Measurements from ENCODE around the gene FLNB. TPM values are rescaled to one million over a fixed set of nuclear protein-coding genes. Genes with fewer than 3 reads are reported as not detected.

The FLNB gene
- total and polyA plus RNA-seq, 2 of the 4 experiments (the other 2 are of a cell fraction) = 78.0 to 136 TPM

GRCh38 chr3:58011580-58011979, 3.4 kb downstream of the FLNB start:
- no peak overlapping the region for H3K18ac ChIP-seq (ENCODE audit: low read depth, low read length)
- peaks cover 24% of the 10 kb centered on the region for H3K4me1 ChIP-seq (ENCODE audit: control insufficient read depth, insufficient read depth, low read length)
- H3K27me3 ChIP-seq (ENCODE audit: control insufficient read depth, insufficient read depth, low read length) = no peaks in the 10 kb centered on the region
- no peak overlapping the region; the same call in 1 of the 2 replicates for H2BK120ac ChIP-seq (ENCODE audit: low read depth, low read length)
- H4K8ac ChIP-seq (ENCODE audit: low read depth in 2 of 2, low read length in 2 of 2) = no peak overlapping the region
- no peak overlapping the region for H3K9ac ChIP-seq (ENCODE audit: low read depth, low read length)
- POLR2A ChIA-PET (ENCODE audit: unreplicated experiment) = no interaction called here
- peak overlapping the region; percentile 9; the same call in 1 of the 2 replicates for H4K91ac ChIP-seq (ENCODE audit: insufficient read depth, low read depth, low read length)
- H2BK15ac ChIP-seq (ENCODE audit: low read depth, low read length) = no peak overlapping the region
- intact Hi-C loops (cut with micrococcal nuclease) (no loop called here), in situ Hi-C loops (cut with MboI; ENCODE audit: low sequenced_read_pairs) (no loop called here), dilution Hi-C loops (cut with HindIII; ENCODE audit: low sequenced_read_pairs, unreplicated experiment) (no loop called here)
- peak overlapping the region; percentile 79 for H3K23ac ChIP-seq (ENCODE audit: low read depth, low read length)
- WGBS, 2 experiments (ENCODE audit: extremely low coverage in 2 of 2, insufficient read length in 1 of 2) = 100% methylated on average over 1 of the region's 3 CpGs; no CpG with 5 or more reads in 1 of the 2 experiments
- 0 out of 2 replicates have a peak overlapping the region, but pooled peaks have one; percentile 1 for H2BK20ac ChIP-seq (ENCODE audit: low read depth, low read length)
- peaks cover 5% of the 10 kb centered on the region; the same call in 1 of the 2 replicates for H3K36me3 ChIP-seq (ENCODE audit: control insufficient read depth, insufficient read depth, low read length)
- no TSS peak for BruUV-seq (replicated peaks)
- CTCF ChIA-PET = no interaction called here
- H4K20me1 ChIP-seq (ENCODE audit: insufficient read depth, low read length) = peaks cover 79% of the 10 kb centered on the region
- 0 out of 2 replicates have a peak overlapping the region, but pooled peaks have one; percentile 14 for H2AK5ac ChIP-seq (ENCODE audit: low read depth, low read length)
- TF ChIP-seq SMC3 (IDR thresholded peaks at IDR 0.05; ENCODE audit: low read depth, low read length) (no peak), CHD1 (IDR thresholded peaks at IDR 0.05; ENCODE audit: low read depth, low read length) (no peak), BHLHE40 (IDR thresholded peaks at IDR 0.05; ENCODE audit: low read depth, low read length) (no peak), POLR2A (IDR thresholded peaks at IDR 0.05; ENCODE audit: low read depth, low read length) (no peak), RAD21 (IDR thresholded peaks at IDR 0.05; ENCODE audit: low read length) (no peak), MXI1 (IDR thresholded peaks at IDR 0.05; ENCODE audit: borderline replicate concordance, low read depth, low read length) (no peak), FOS (IDR thresholded peaks at IDR 0.05; ENCODE audit: low read depth, low read length) (no peak), RCOR1 (IDR thresholded peaks at IDR 0.05; ENCODE audit: insufficient replicate concordance, low read length) (no peak), NFE2L2 (IDR thresholded peaks at IDR 0.05; ENCODE audit: low read depth, low read length) (no peak), CTCF (conservative IDR thresholded peaks at IDR 0.05; ENCODE audit: low read depth, low read length) (no peak), MAZ (IDR thresholded peaks at IDR 0.05; ENCODE audit: borderline replicate concordance, low read depth, low read length) (no peak), MAFK (IDR thresholded peaks at IDR 0.05; ENCODE audit: low read depth, low read length) (no peak), CEBPB (IDR thresholded peaks at IDR 0.05; ENCODE audit: low read depth, low read length) (no peak)
- TF ChIP-seq, protein P1, sequence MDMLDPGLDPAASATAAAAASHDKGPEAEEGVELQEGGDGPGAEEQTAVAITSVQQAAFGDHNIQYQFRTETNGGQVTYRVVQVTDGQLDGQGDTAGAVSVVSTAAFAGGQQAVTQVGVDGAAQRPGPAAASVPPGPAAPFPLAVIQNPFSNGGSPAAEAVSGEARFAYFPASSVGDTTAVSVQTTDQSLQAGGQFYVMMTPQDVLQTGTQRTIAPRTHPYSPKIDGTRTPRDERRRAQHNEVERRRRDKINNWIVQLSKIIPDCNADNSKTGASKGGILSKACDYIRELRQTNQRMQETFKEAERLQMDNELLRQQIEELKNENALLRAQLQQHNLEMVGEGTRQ (IDR thresholded peaks at IDR 0.05; ENCODE audit: low read depth, low read length) = no peak
- TF ChIP-seq, protein P2, sequence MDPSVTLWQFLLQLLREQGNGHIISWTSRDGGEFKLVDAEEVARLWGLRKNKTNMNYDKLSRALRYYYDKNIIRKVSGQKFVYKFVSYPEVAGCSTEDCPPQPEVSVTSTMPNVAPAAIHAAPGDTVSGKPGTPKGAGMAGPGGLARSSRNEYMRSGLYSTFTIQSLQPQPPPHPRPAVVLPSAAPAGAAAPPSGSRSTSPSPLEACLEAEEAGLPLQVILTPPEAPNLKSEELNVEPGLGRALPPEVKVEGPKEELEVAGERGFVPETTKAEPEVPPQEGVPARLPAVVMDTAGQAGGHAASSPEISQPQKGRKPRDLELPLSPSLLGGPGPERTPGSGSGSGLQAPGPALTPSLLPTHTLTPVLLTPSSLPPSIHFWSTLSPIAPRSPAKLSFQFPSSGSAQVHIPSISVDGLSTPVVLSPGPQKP (IDR thresholded peaks at IDR 0.05; ENCODE audit: borderline replicate concordance, low read depth, low read length) = no peak
- peaks cover 44% of the 10 kb centered on the region for H3K9me1 ChIP-seq (ENCODE audit: insufficient read depth, low read length)
- H3K4me2 ChIP-seq (ENCODE audit: low read depth, low read length) = peak overlapping the region; percentile 35; the same call in 1 of the 2 replicates
- no peak overlapping the region for H3K4me3 ChIP-seq (ENCODE audit: insufficient read depth, low read depth, low read length)
- H2BK5ac ChIP-seq (ENCODE audit: low read depth, low read length, poor library complexity, severe bottlenecking) = no peak overlapping the region
- H3K79me1 ChIP-seq (ENCODE audit: low read depth in 1 of 2, low read length in 2 of 2) = peaks cover 0 to 85% of the 10 kb centered on the region in 2 experiments; a peak in 2 of 4 replicates
- H2AK9ac ChIP-seq (replicated peaks; ENCODE audit: low read depth, low read length, poor library complexity) = no peak overlapping the region
- H2AFZ ChIP-seq (replicated peaks; ENCODE audit: low read length, poor library complexity) = no peak overlapping the region
- H3K4ac ChIP-seq (ENCODE audit: low read depth, low read length) = peak overlapping the region; percentile 45
- H3K9me3 ChIP-seq (ENCODE audit: control insufficient read depth, insufficient read depth, low read length) = no peaks in the 10 kb centered on the region
- H3K27ac ChIP-seq (ENCODE audit: insufficient read depth, low read length) = no peak overlapping the region
- H3K14ac ChIP-seq (replicated peaks; ENCODE audit: low read depth, low read length) = peak overlapping the region; percentile 57
- DNase-seq (no peak), ATAC-seq (ENCODE audit: low read depth) (no peak)
- H4K5ac ChIP-seq (ENCODE audit: low read depth, low read length) = no peak overlapping the region
- no peak overlapping the region for H3K56ac ChIP-seq (ENCODE audit: extremely low read depth, insufficient read depth, low read length)
